ENCODE measurements around the gene DOK7.
"Not testable (repeated sequence)": the region's sequence is repeated elsewhere in the genome, so short reads cannot be mapped to it uniquely, and the experiment has no call there.

DOK7 gene

GRCh38 chr4:3449047-3449573, 14.0 kb upstream of the DOK7 start:
- no peak overlapping the region for H3K4me3 ChIP-seq (ENCODE audit: low read length)
- no peaks in the 10 kb centered on the region for H3K9me3 ChIP-seq (ENCODE audit: control insufficient read depth, insufficient read depth, low read length)
- no peaks in the 10 kb centered on the region for H3K4me1 ChIP-seq (ENCODE audit: control insufficient read depth, insufficient read depth, low read length)
- H3K27ac ChIP-seq (ENCODE audit: low read length), result no peak overlapping the region
- DNase-seq (ENCODE audit: low read depth, low spot score), result no peak
- no CpG with 5 or more reads among the region's 21 CpGs for WGBS (ENCODE audit: insufficient coverage, insufficient read length)
- no peaks in the 10 kb centered on the region for H3K27me3 ChIP-seq (ENCODE audit: control insufficient read depth, insufficient read depth, low read length)
- H3K36me3 ChIP-seq (ENCODE audit: control insufficient read depth, insufficient read depth, low read length), result no peaks in the 10 kb centered on the region; the same call in 1 of the 2 replicates

- Histone ChIP-seq H3K9me3 (ENCODE audit: control insufficient read depth, insufficient read depth, low read length) (no peaks in the 10 kb centered on the region), H3K27me3 (ENCODE audit: control insufficient read depth, insufficient read depth, low read length) (no peaks in the 10 kb centered on the region), H3K36me3 (ENCODE audit: control insufficient read depth, insufficient read depth, low read length) (no peaks in the 10 kb centered on the region; the same call in 1 of the 2 replicates), H3K27ac (ENCODE audit: low read length) (no peak overlapping the region), H3K4me3 (ENCODE audit: low read length) (no peak overlapping the region; the same call in 1 of the 2 replicates), H3K4me1 (ENCODE audit: control insufficient read depth, insufficient read depth, low read length) (no peaks in the 10 kb centered on the region)
- WGBS (ENCODE audit: insufficient coverage, insufficient read length), result no CpG with 5 or more reads among the region's 35 CpGs
- DNase-seq (ENCODE audit: low read depth, low spot score), result no peak
Observed at GRCh38 chr4:3449574-3450534, 13.3 kb upstream of the DOK7 start.

- no peaks in the 10 kb centered on the region; the same call in 1 of the 2 replicates for H3K36me3 ChIP-seq (ENCODE audit: control insufficient read depth, insufficient read depth, low read length)
- no peaks in the 10 kb centered on the region for H3K9me3 ChIP-seq (ENCODE audit: control insufficient read depth, insufficient read depth, low read length)
- H3K27ac ChIP-seq (ENCODE audit: low read length), result no peak overlapping the region
- no peak for DNase-seq (ENCODE audit: low read depth, low spot score)
- WGBS (ENCODE audit: insufficient coverage, insufficient read length), result no CpG with 5 or more reads among the region's 4 CpGs
- no peak overlapping the region for H3K4me3 ChIP-seq (ENCODE audit: low read length)
- H3K4me1 ChIP-seq (ENCODE audit: control insufficient read depth, insufficient read depth, low read length), result no peaks in the 10 kb centered on the region
- H3K27me3 ChIP-seq (ENCODE audit: control insufficient read depth, insufficient read depth, low read length), result no peaks in the 10 kb centered on the region
Observed at GRCh38 chr4:3450643-3451042, 12.5 kb upstream of the DOK7 start.

- Histone ChIP-seq H3K27me3 (ENCODE audit: control insufficient read depth, insufficient read depth, low read length) (no peaks in the 10 kb centered on the region), H3K4me1 (ENCODE audit: control insufficient read depth, insufficient read depth, low read length) (no peaks in the 10 kb centered on the region), H3K36me3 (ENCODE audit: control insufficient read depth, insufficient read depth, low read length) (no peaks in the 10 kb centered on the region; the same call in 1 of the 2 replicates), H3K9me3 (ENCODE audit: control insufficient read depth, insufficient read depth, low read length) (no peaks in the 10 kb centered on the region; the same call in 1 of the 2 replicates), H3K27ac (ENCODE audit: low read length) (no peak overlapping the region), H3K4me3 (ENCODE audit: low read length) (no peak overlapping the region)
- WGBS (ENCODE audit: insufficient coverage, insufficient read length), result no CpG with 5 or more reads among the region's 3 CpGs
- no peak for DNase-seq (ENCODE audit: low read depth, low spot score)
Observed at GRCh38 chr4:3451956-3452355, 11.2 kb upstream of the DOK7 start.

- Histone ChIP-seq H3K27ac (ENCODE audit: low read length) (no peak overlapping the region), H3K9me3 (ENCODE audit: control insufficient read depth, insufficient read depth, low read length) (no peaks in the 10 kb centered on the region; the same call in 1 of the 2 replicates), H3K27me3 (ENCODE audit: control insufficient read depth, insufficient read depth, low read length) (no peaks in the 10 kb centered on the region), H3K4me1 (ENCODE audit: control insufficient read depth, insufficient read depth, low read length) (no peaks in the 10 kb centered on the region), H3K4me3 (ENCODE audit: low read length) (no peak overlapping the region), H3K36me3 (ENCODE audit: control insufficient read depth, insufficient read depth, low read length) (no peaks in the 10 kb centered on the region; the same call in 1 of the 2 replicates)
- no CpG with 5 or more reads among the region's 7 CpGs for WGBS (ENCODE audit: insufficient coverage, insufficient read length)
- no peak for DNase-seq (ENCODE audit: low read depth, low spot score)
Observed at GRCh38 chr4:3452376-3452775, 10.7 kb upstream of the DOK7 start.

- not testable (repeated sequence) for H3K4me3 ChIP-seq (ENCODE audit: low read length); H3K27me3 ChIP-seq (ENCODE audit: control insufficient read depth, insufficient read depth, low read length); DNase-seq (ENCODE audit: low read depth, low spot score); H3K27ac ChIP-seq (ENCODE audit: low read length); H3K36me3 ChIP-seq (ENCODE audit: control insufficient read depth, insufficient read depth, low read length); H3K4me1 ChIP-seq (ENCODE audit: control insufficient read depth, insufficient read depth, low read length); H3K9me3 ChIP-seq (ENCODE audit: control insufficient read depth, insufficient read depth, low read length)
- no CpG with 5 or more reads among the region's 3 CpGs for WGBS (ENCODE audit: insufficient coverage, insufficient read length)
Observed at GRCh38 chr4:3455596-3455995, 7.5 kb upstream of the DOK7 start.

- Histone ChIP-seq H3K4me3 (ENCODE audit: low read length) (no peak overlapping the region), H3K27ac (ENCODE audit: low read length) (no peak overlapping the region), H3K9me3 (ENCODE audit: control insufficient read depth, insufficient read depth, low read length) (no peaks in the 10 kb centered on the region; the same call in 1 of the 2 replicates), H3K36me3 (ENCODE audit: control insufficient read depth, insufficient read depth, low read length) (no peaks in the 10 kb centered on the region; the same call in 1 of the 2 replicates), H3K27me3 (ENCODE audit: control insufficient read depth, insufficient read depth, low read length) (no peaks in the 10 kb centered on the region), H3K4me1 (ENCODE audit: control insufficient read depth, insufficient read depth, low read length) (no peaks in the 10 kb centered on the region; the same call in 1 of the 2 replicates)
- no peak for DNase-seq (ENCODE audit: low read depth, low spot score)
- WGBS (ENCODE audit: insufficient coverage, insufficient read length), result no CpG with 5 or more reads among the region's 6 CpGs
Observed at GRCh38 chr4:3458371-3458770, 4.7 kb upstream of the DOK7 start.

- not testable (repeated sequence) for H3K4me1 ChIP-seq (ENCODE audit: control insufficient read depth, insufficient read depth, low read length); DNase-seq (ENCODE audit: low read depth, low spot score); H3K4me3 ChIP-seq (ENCODE audit: low read length); H3K27ac ChIP-seq (ENCODE audit: low read length); H3K36me3 ChIP-seq (ENCODE audit: control insufficient read depth, insufficient read depth, low read length); H3K27me3 ChIP-seq (ENCODE audit: control insufficient read depth, insufficient read depth, low read length); H3K9me3 ChIP-seq (ENCODE audit: control insufficient read depth, insufficient read depth, low read length)
- WGBS (ENCODE audit: insufficient coverage, insufficient read length), result no CpG with 5 or more reads among the region's 5 CpGs
Observed at GRCh38 chr4:3459156-3459555, 4.0 kb upstream of the DOK7 start.

GRCh38 chr4:3460926-3461325, 2.2 kb upstream of the DOK7 start:
- H3K4me1 ChIP-seq (ENCODE audit: control insufficient read depth, insufficient read depth, low read length), result no peaks in the 10 kb centered on the region; the same call in 1 of the 2 replicates
- no peak overlapping the region for H3K27ac ChIP-seq (ENCODE audit: low read length)
- no peaks in the 10 kb centered on the region for H3K27me3 ChIP-seq (ENCODE audit: control insufficient read depth, insufficient read depth, low read length)

GRCh38 chr4:3461515-3462291, 1.4 kb upstream of the DOK7 start:
- no peak for DNase-seq (ENCODE audit: low read depth, low spot score)
- no peak overlapping the region for H3K4me3 ChIP-seq (ENCODE audit: low read length)
- no peaks in the 10 kb centered on the region; the same call in 1 of the 2 replicates for H3K36me3 ChIP-seq (ENCODE audit: control insufficient read depth, insufficient read depth, low read length)
- WGBS (ENCODE audit: insufficient coverage, insufficient read length), result no CpG with 5 or more reads among the region's 25 CpGs
- no peak overlapping the region for H3K27ac ChIP-seq (ENCODE audit: low read length)
- H3K9me3 ChIP-seq (ENCODE audit: control insufficient read depth, insufficient read depth, low read length), result no peaks in the 10 kb centered on the region; the same call in 1 of the 2 replicates
- no peaks in the 10 kb centered on the region for H3K27me3 ChIP-seq (ENCODE audit: control insufficient read depth, insufficient read depth, low read length)
- H3K4me1 ChIP-seq (ENCODE audit: control insufficient read depth, insufficient read depth, low read length), result no peaks in the 10 kb centered on the region; the same call in 1 of the 2 replicates

More at GRCh38 chr4:3460926-3461325, 2.2 kb upstream of the DOK7 start:
- no peaks in the 10 kb centered on the region; the same call in 1 of the 2 replicates for H3K36me3 ChIP-seq (ENCODE audit: control insufficient read depth, insufficient read depth, low read length)
- no peak overlapping the region for H3K4me3 ChIP-seq (ENCODE audit: low read length)
- DNase-seq (ENCODE audit: low read depth, low spot score), result no peak
- WGBS (ENCODE audit: insufficient coverage, insufficient read length), result no CpG with 5 or more reads among the region's 5 CpGs
- H3K9me3 ChIP-seq (ENCODE audit: control insufficient read depth, insufficient read depth, low read length), result no peaks in the 10 kb centered on the region; the same call in 1 of the 2 replicates
